Measurements from ENCODE around the gene NDUFV1. TPM values are rescaled to one million over a fixed set of nuclear protein-coding genes. Genes with fewer than 3 reads are reported as not detected.
"Not testable (repeated sequence)": the region's sequence is repeated elsewhere in the genome, so short reads cannot be mapped to it uniquely, and the experiment has no call there.

The NDUFV1 gene
- total RNA-seq, 1 experiment from 2014 or later = 321 TPM

GRCh38 chr11:67599149-67599548, 7.6 kb upstream of the NDUFV1 start:
- no peak overlapping the region for H3K4me2 ChIP-seq
- H3K9me2 ChIP-seq (ENCODE audit: insufficient read depth) = no peaks in the 10 kb centered on the region
- peaks cover 4% of the 10 kb centered on the region; the same call in 1 of the 2 replicates for H3K27me3 ChIP-seq (ENCODE audit: insufficient read depth, low read depth)
- no TSS peak for BruUV-seq (replicated peaks)
- DNase-seq = no peak
- intact Hi-C loops (cut with micrococcal nuclease; ENCODE audit: unreplicated experiment) = no loop called here
- no peak overlapping the region for H2AFZ ChIP-seq
- POLR2A ChIA-PET (ENCODE audit: unreplicated experiment) = no interaction called here
- H3K4me3 ChIP-seq = no peak overlapping the region
- H3K79me2 ChIP-seq (ENCODE audit: low read depth) = no peaks in the 10 kb centered on the region
- H3K4me1 ChIP-seq (replicated peaks; ENCODE audit: insufficient read depth) = no peaks in the 10 kb centered on the region
- H3K9me3 ChIP-seq (ENCODE audit: insufficient read depth, low read depth) = peaks cover 4% of the 10 kb centered on the region; the same call in 1 of the 2 replicates
- no peaks in the 10 kb centered on the region for H3F3A ChIP-seq (ENCODE audit: insufficient read depth, low read depth)
- H4K20me1 ChIP-seq (ENCODE audit: insufficient read depth) = no peaks in the 10 kb centered on the region
- H3K27ac ChIP-seq = no peak overlapping the region
- TF ChIP-seq CTCF (conservative IDR thresholded peaks at IDR 0.05) (no peak), EZH2 (IDR thresholded peaks at IDR 0.05; ENCODE audit: low read depth) (no peak)
- no peaks in the 10 kb centered on the region for H3K36me3 ChIP-seq (ENCODE audit: low read depth)
- CTCF ChIA-PET = no interaction called here

- intact Hi-C loops (cut with micrococcal nuclease; ENCODE audit: unreplicated experiment) = no loop called here
- H3K27me3 ChIP-seq (ENCODE audit: insufficient read depth, low read depth) = peaks cover 4% of the 10 kb centered on the region; the same call in 1 of the 2 replicates
- no peak for DNase-seq
- no peak overlapping the region for H3K4me2 ChIP-seq
- no peaks in the 10 kb centered on the region for H3K9me2 ChIP-seq (ENCODE audit: insufficient read depth)
- no TSS peak for BruUV-seq (replicated peaks)
- H3K27ac ChIP-seq = no peak overlapping the region
- TF ChIP-seq CTCF (conservative IDR thresholded peaks at IDR 0.05) (no peak), EZH2 (IDR thresholded peaks at IDR 0.05; ENCODE audit: low read depth) (no peak)
- no peak overlapping the region for H3K4me3 ChIP-seq
- ChIA-PET POLR2A (ENCODE audit: unreplicated experiment) (no interaction called here), CTCF (no interaction called here)
- H3K4me1 ChIP-seq (replicated peaks; ENCODE audit: insufficient read depth) = no peaks in the 10 kb centered on the region
- no peak overlapping the region for H2AFZ ChIP-seq
- H4K20me1 ChIP-seq (ENCODE audit: insufficient read depth) = no peaks in the 10 kb centered on the region
- peaks cover 4% of the 10 kb centered on the region; the same call in 1 of the 2 replicates for H3K9me3 ChIP-seq (ENCODE audit: insufficient read depth, low read depth)
- no peaks in the 10 kb centered on the region for H3K36me3 ChIP-seq (ENCODE audit: low read depth)
- no peaks in the 10 kb centered on the region for H3K79me2 ChIP-seq (ENCODE audit: low read depth)
- no peaks in the 10 kb centered on the region for H3F3A ChIP-seq (ENCODE audit: insufficient read depth, low read depth)
These were observed 6.3 kb upstream of the NDUFV1 start for GRCh38 chr11:67600324-67601029.

- no peak overlapping the region for H3K27ac ChIP-seq
- no peaks in the 10 kb centered on the region for H3F3A ChIP-seq (ENCODE audit: insufficient read depth, low read depth)
- H3K9me2 ChIP-seq (ENCODE audit: insufficient read depth) = no peaks in the 10 kb centered on the region
- H3K79me2 ChIP-seq (ENCODE audit: low read depth) = no peaks in the 10 kb centered on the region
- DNase-seq = no peak
- peaks cover 3% of the 10 kb centered on the region; the same call in 1 of the 2 replicates for H3K4me1 ChIP-seq (replicated peaks; ENCODE audit: insufficient read depth)
- no peaks in the 10 kb centered on the region for H3K36me3 ChIP-seq (ENCODE audit: low read depth)
- TF ChIP-seq CTCF (conservative IDR thresholded peaks at IDR 0.05) = no peak
- TF ChIP-seq EZH2 (IDR thresholded peaks at IDR 0.05; ENCODE audit: low read depth) = no peak
- no peak overlapping the region for H2AFZ ChIP-seq
- peaks cover 4% of the 10 kb centered on the region; the same call in 1 of the 2 replicates for H3K9me3 ChIP-seq (ENCODE audit: insufficient read depth, low read depth)
- H3K4me2 ChIP-seq = no peak overlapping the region
- intact Hi-C loops (cut with micrococcal nuclease; ENCODE audit: unreplicated experiment) = no loop called here
- ChIA-PET POLR2A (ENCODE audit: unreplicated experiment) (no interaction called here), CTCF (no interaction called here)
- H4K20me1 ChIP-seq (ENCODE audit: insufficient read depth) = no peaks in the 10 kb centered on the region
- peaks cover 4% of the 10 kb centered on the region; the same call in 1 of the 2 replicates for H3K27me3 ChIP-seq (ENCODE audit: insufficient read depth, low read depth)
- no TSS peak for BruUV-seq (replicated peaks)
- H3K4me3 ChIP-seq = no peak overlapping the region
These were observed 5.6 kb upstream of the NDUFV1 start for GRCh38 chr11:67601098-67601497.

GRCh38 chr11:67604119-67604518, 2.6 kb upstream of the NDUFV1 start:
- BruUV-seq (replicated peaks); POLR2A ChIA-PET (ENCODE audit: unreplicated experiment): not testable (repeated sequence)
- H3K4me1 ChIP-seq (replicated peaks; ENCODE audit: insufficient read depth) = peaks cover 12% of the 10 kb centered on the region

More at GRCh38 chr11:67604119-67604518, 2.6 kb upstream of the NDUFV1 start:
- CTCF ChIA-PET; intact Hi-C loops (cut with micrococcal nuclease; ENCODE audit: unreplicated experiment); H3K27ac ChIP-seq; H3K9me2 ChIP-seq (ENCODE audit: insufficient read depth); H4K20me1 ChIP-seq (ENCODE audit: insufficient read depth); H2AFZ ChIP-seq; H3K36me3 ChIP-seq (ENCODE audit: low read depth); H3F3A ChIP-seq (ENCODE audit: insufficient read depth, low read depth); H3K4me2 ChIP-seq; H3K4me3 ChIP-seq; H3K27me3 ChIP-seq (ENCODE audit: insufficient read depth, low read depth); H3K9me3 ChIP-seq (ENCODE audit: insufficient read depth, low read depth); DNase-seq: not testable (repeated sequence)
- peaks cover 16% of the 10 kb centered on the region for H3K79me2 ChIP-seq (ENCODE audit: low read depth)

Measured in PC-9 (cell line).